Neuronal stem cell (in vitro differentiated cells): Measurements from ENCODE around the gene FGFR4.
A peak's percentile ranks its signal among the peaks of the same experiment; 100 is the strongest.

ENCODE experiments used
- DNase-seq: peaks from one replicate; pipeline ENCODE4 v3.0.0-alpha.2; 2013; ENCODE audit warnings: low spot score
- H2AFZ ChIP-seq: one replicate; pipeline ENCODE4 v1.6.1; 2013; ENCODE audit warnings: mild to moderate bottlenecking, low read length, inconsistent platforms
- H2AK5ac ChIP-seq: 2 replicates; pipeline ENCODE4 v1.6.1; 2013; ENCODE audit warnings: low read depth, mild to moderate bottlenecking, inconsistent platforms, low read length, moderate library complexity, mixed read lengths
- H2BK120ac ChIP-seq: 2 replicates; pipeline ENCODE4 v1.6.1; 2013; ENCODE audit warnings: low read depth, mild to moderate bottlenecking, inconsistent platforms, low read length, moderate library complexity, mixed read lengths
- H2BK12ac ChIP-seq: one replicate; pipeline ENCODE4 v1.6.1; 2013; ENCODE audit warnings: low read length, inconsistent platforms
- H2BK15ac ChIP-seq: 2 replicates; pipeline ENCODE4 v1.6.1; 2013; ENCODE audit warnings: mild to moderate bottlenecking, low read length, inconsistent platforms, mixed read lengths
- H2BK5ac ChIP-seq: one replicate; pipeline ENCODE4 v1.6.1; 2013; ENCODE audit warnings: inconsistent platforms, mild to moderate bottlenecking, low read length, moderate library complexity
- H3K14ac ChIP-seq: one replicate; pipeline ENCODE4 v1.6.1; 2013; ENCODE audit warnings: low read length, inconsistent platforms
- H3K18ac ChIP-seq: 2 replicates; pipeline ENCODE4 v1.6.1; 2013; ENCODE audit warnings: low read length, inconsistent platforms
- H3K23ac ChIP-seq: 2 replicates; pipeline ENCODE4 v1.6.1; 2013; ENCODE audit warnings: low read depth, mild to moderate bottlenecking, mixed read lengths, low read length, inconsistent platforms; ENCODE audit not compliant: poor library complexity
- H3K27ac ChIP-seq: replicated peaks from 3 replicates; pipeline ENCODE4 v1.5.1; 2013; ENCODE audit warnings: low read length, inconsistent platforms
- H3K27me3 ChIP-seq, 3 experiments: 2 replicates each; pipeline ENCODE4 v1.6.1; 2013; ENCODE audit warnings: low read length in 3 of 3, mild to moderate bottlenecking in 2 of 3, inconsistent platforms in 1 of 3, low read depth in 1 of 3, mixed read lengths in 1 of 3, moderate library complexity in 1 of 3; ENCODE audit not compliant: control insufficient read depth in 3 of 3, insufficient read depth in 3 of 3
- H3K36me3 ChIP-seq, 2 donors: replicated peaks in 1 of 2; 2 replicates each; pipeline ENCODE4 v1.6.1; 2013; ENCODE audit warnings: low read length in 2 of 2; ENCODE audit not compliant: control insufficient read depth in 2 of 2, insufficient read depth in 2 of 2
- H3K4ac ChIP-seq: 2 replicates; pipeline ENCODE4 v1.6.1; 2013; ENCODE audit warnings: inconsistent platforms, mild to moderate bottlenecking, low read length, moderate library complexity
- H3K4me1 ChIP-seq, 2 donors: 1 replicate in 1 of 2; 2 replicates in 1 of 2; pipeline ENCODE4 v1.6.1; 2013; ENCODE audit warnings: low read length in 2 of 2, low read depth in 1 of 2; ENCODE audit not compliant: control insufficient read depth in 2 of 2, insufficient read depth in 1 of 2
- H3K4me2 ChIP-seq: one replicate; pipeline ENCODE4 v1.6.1; 2013; ENCODE audit warnings: mild to moderate bottlenecking, low read length, inconsistent platforms; ENCODE audit not compliant: insufficient read depth, poor library complexity, severe bottlenecking
- H3K4me3 ChIP-seq, 2 donors: 2 replicates each; pipeline ENCODE4 v1.5.1; 2013; ENCODE audit warnings: low read length in 2 of 2, mild to moderate bottlenecking in 2 of 2, inconsistent platforms in 1 of 2, moderate library complexity in 1 of 2
- H3K79me1 ChIP-seq: one replicate; pipeline ENCODE4 v1.6.1; 2013; ENCODE audit warnings: low read depth, mild to moderate bottlenecking, inconsistent platforms, low read length, moderate library complexity
- H3K9ac ChIP-seq: one replicate; pipeline ENCODE4 v1.6.1; 2013; ENCODE audit warnings: mild to moderate bottlenecking, low read depth, low read length, inconsistent platforms; ENCODE audit not compliant: poor library complexity
- H3K9me3 ChIP-seq, 2 donors: replicated peaks in 1 of 2; 2 replicates each; pipeline versions ENCODE3 to v1.6.1; 2013; ENCODE audit warnings: low read length in 2 of 2, mild to moderate bottlenecking in 2 of 2, inconsistent platforms in 1 of 2, low read depth in 1 of 2, mixed read lengths in 1 of 2, moderate library complexity in 1 of 2; ENCODE audit not compliant: control insufficient read depth in 2 of 2, insufficient read depth in 1 of 2
- H4K8ac ChIP-seq: one replicate; pipeline ENCODE4 v1.6.1; 2013; ENCODE audit warnings: low read depth, mild to moderate bottlenecking, inconsistent platforms, low read length, moderate library complexity
- H4K91ac ChIP-seq: one replicate; pipeline ENCODE4 v1.6.1; 2013; ENCODE audit warnings: low read length, low read depth, mild to moderate bottlenecking, inconsistent platforms; ENCODE audit not compliant: poor library complexity
- WGBS, 2 donors: extraction: QIAGEN DNeasy Blood & Tissue Kit; methylation state at CpG; one replicate each; pipeline ENCODE4 v1.1.7; 2013; ENCODE audit warnings: missing lambda C conversion rate in 2 of 2, mixed read lengths in 1 of 2; ENCODE audit not compliant: insufficient read length in 2 of 2, insufficient replicate concordance in 1 of 2; ENCODE audit errors: extremely low coverage in 2 of 2; 5-methylcytosine and 5-hydroxymethylcytosine counted together

The FGFR4 gene

GRCh38 chr5:177113566-177114424 is 27.1 kb downstream of the FGFR4 start:
- no peak overlapping the region for H2BK12ac ChIP-seq
- no peak overlapping the region for H3K18ac ChIP-seq
- peak overlapping the region; percentile 54 for H2BK15ac ChIP-seq
- no peak overlapping the region for H3K23ac ChIP-seq
- H4K8ac ChIP-seq: no peak overlapping the region
- no peaks in the 10 kb centered on the region for H3K79me1 ChIP-seq
- no peak overlapping the region for H3K9ac ChIP-seq
- no peak overlapping the region for H3K4me2 ChIP-seq
- no peak overlapping the region for H2BK120ac ChIP-seq
- H3K27me3 ChIP-seq: peaks cover 0 to 3% (median 0%) of the 10 kb centered on the region in 3 experiments
- no CpG with 5 or more reads among the region's 14 CpGs for WGBS, 2 donors
- H3K27ac ChIP-seq: no peak overlapping the region
- H3K4me1 ChIP-seq: peaks cover 0 to 5% of the 10 kb centered on the region in 2 donors
- H3K14ac ChIP-seq: no peak overlapping the region
- H3K4ac ChIP-seq: no peak overlapping the region
- peaks cover 0 to 2% of the 10 kb centered on the region in 2 donors for H3K9me3 ChIP-seq
- no peak overlapping the region for H2AK5ac ChIP-seq
- peak overlapping the region; percentile 64 for H2AFZ ChIP-seq
- no peak overlapping the region for H3K4me3 ChIP-seq
- no peak overlapping the region for H4K91ac ChIP-seq
- DNase-seq: peak; percentile 78
- H3K36me3 ChIP-seq: peaks cover 0 to 2% of the 10 kb centered on the region in 2 donors
- H2BK5ac ChIP-seq: no peak overlapping the region

GRCh38 chr5:177116631-177117373 is 30.1 kb downstream of the FGFR4 start:
- no peak overlapping the region for H2BK12ac ChIP-seq

DNA sequence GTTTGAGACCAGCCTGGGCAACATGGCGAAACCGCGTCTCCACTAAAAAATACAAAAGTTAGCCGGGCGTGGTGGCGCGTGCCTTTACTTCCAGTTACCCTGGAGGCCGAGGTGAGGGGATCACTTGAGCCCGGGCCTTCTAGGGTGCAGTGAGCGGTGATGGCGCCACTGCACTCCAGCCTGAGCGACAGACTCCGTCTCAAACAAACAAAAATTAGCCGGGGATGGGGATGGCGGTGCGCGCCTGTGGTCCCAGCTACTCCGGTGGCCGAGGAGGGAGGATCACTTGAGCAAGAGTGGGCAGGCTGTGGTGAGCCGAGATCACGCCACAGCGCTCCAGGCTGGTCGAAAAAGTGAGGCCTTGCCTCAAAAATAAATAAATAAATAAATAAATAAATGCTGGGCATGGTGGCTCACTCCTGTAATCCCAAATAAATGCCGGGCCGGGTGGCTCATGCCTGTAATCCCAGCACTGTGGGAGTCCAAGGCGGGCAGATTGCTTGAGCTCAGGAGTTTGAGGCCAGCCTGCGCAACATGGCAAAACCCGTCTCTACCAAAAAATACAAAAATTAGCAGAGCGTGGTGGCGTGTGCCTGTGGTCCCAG is 30.8 kb downstream of the FGFR4 start:
- Histone ChIP-seq H3K18ac (no peak overlapping the region), H3K27ac (no peak overlapping the region), H2BK120ac (no peak overlapping the region), H3K4me3 (no peak overlapping the region), H2BK5ac (no peak overlapping the region), H3K4ac (no peak overlapping the region), H2AFZ (no peak overlapping the region), H3K4me2 (no peak overlapping the region), H4K8ac (no peak overlapping the region), H3K36me3 (peaks cover 0 to 2% of the 10 kb centered on the region in 2 donors), H4K91ac (no peak overlapping the region), H3K23ac (no peak overlapping the region), H3K4me1 (peaks cover 0 to 5% of the 10 kb centered on the region in 2 donors), H2BK15ac (no peak overlapping the region), H2AK5ac (no peak overlapping the region), H3K9ac (no peak overlapping the region), H3K9me3 (peaks cover 0 to 2% of the 10 kb centered on the region in 2 donors), H3K27me3 (peaks cover 0 to 3% (median 0%) of the 10 kb centered on the region in 3 experiments), H2BK12ac (no peak overlapping the region), H3K79me1 (no peaks in the 10 kb centered on the region), H3K14ac (no peak overlapping the region)
- no peak for DNase-seq
- no CpG with 5 or more reads among the region's 30 CpGs for WGBS, 2 donors

More at GRCh38 chr5:177116631-177117373, 30.1 kb downstream of the FGFR4 start:
- WGBS, 2 donors: no CpG with 5 or more reads among the region's 49 CpGs
- Histone ChIP-seq H3K4me2 (no peak overlapping the region), H2BK15ac (peak overlapping the region; percentile 71), H2BK120ac (no peak overlapping the region), H3K36me3 (peaks cover 0 to 2% of the 10 kb centered on the region in 2 donors), H3K23ac (peak overlapping the region; percentile 10), H3K79me1 (no peaks in the 10 kb centered on the region), H3K4me1 (peaks cover 0 to 5% of the 10 kb centered on the region in 2 donors), H3K4ac (no peak overlapping the region), H2AFZ (peak overlapping the region; percentile 66), H3K9ac (no peak overlapping the region), H2BK5ac (no peak overlapping the region), H3K27ac (peak overlapping the region; percentile 37), H3K4me3 (no peak overlapping the region), H3K14ac (no peak overlapping the region), H4K91ac (no peak overlapping the region), H3K27me3 (peaks cover 0 to 3% (median 0%) of the 10 kb centered on the region in 3 experiments), H2AK5ac (peak overlapping the region; percentile 54), H3K9me3 (peaks cover 0 to 2% of the 10 kb centered on the region in 2 donors), H4K8ac (no peak overlapping the region), H3K18ac (peak overlapping the region; percentile 89)
- DNase-seq: peak; percentile 35
